ENCODE data around the gene ADAM33. TPM values are rescaled to one million over a fixed set of nuclear protein-coding genes. Genes with fewer than 3 reads are reported as not detected.

ADAM33 gene
- total RNA-seq, 1 donor from 2014 or later: 34.7 TPM

DNA sequence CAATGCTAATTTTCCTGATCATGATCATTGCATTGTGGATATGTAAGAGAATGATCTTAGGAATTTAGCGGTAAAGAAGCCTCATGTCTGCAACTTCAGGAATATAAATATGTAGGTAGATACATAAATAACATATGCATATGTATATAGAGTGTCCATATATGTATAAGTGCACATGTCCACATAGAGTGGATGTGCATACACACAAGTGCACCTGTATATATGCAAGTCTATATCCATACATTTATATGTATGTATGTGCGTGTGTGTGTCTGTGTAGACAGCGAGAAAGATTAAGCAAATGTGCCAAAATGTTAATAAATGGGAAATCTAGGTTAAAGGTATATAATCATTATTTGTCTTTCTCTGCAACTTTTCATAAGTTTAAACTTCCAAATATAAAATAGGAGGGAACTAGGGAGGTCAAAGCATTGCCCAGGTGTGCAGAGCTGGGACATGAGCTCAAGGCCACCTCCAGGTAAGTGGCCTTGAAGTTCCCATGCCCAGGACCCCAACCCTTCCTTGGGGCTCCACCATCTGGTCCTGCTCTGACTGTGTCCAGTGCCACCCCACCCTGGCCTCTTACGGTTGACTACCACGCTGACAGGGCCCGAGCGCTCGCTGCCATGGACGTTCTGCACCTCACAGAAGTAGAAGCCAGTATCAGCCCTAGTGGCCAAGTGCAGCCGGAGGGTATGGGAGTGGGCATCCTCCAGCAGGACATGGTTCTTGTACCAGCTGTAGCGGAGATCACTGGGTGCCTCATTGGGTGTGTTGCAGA, 21.0 kb upstream of the ADAM33 start:
- H3K9me3 Mint-ChIP-seq (ENCODE audit: unreplicated experiment): no peaks in the 10 kb centered on the region
- TF ChIP-seq CTCF (IDR thresholded peaks at IDR 0.05): no peak
- H3K4me3 Mint-ChIP-seq (ENCODE audit: unreplicated experiment): no peak overlapping the region
- H3K36me3 Mint-ChIP-seq (ENCODE audit: unreplicated experiment): no peaks in the 10 kb centered on the region
- H3K27ac Mint-ChIP-seq (ENCODE audit: unreplicated experiment): no peak overlapping the region
- no peaks in the 10 kb centered on the region for H3K27me3 Mint-ChIP-seq (ENCODE audit: unreplicated experiment)
- peaks cover 12% of the 10 kb centered on the region for H3K4me1 Mint-ChIP-seq (ENCODE audit: unreplicated experiment)
- DNase-seq (ENCODE audit: extremely low spot score, unreplicated experiment): no peak

DNA sequence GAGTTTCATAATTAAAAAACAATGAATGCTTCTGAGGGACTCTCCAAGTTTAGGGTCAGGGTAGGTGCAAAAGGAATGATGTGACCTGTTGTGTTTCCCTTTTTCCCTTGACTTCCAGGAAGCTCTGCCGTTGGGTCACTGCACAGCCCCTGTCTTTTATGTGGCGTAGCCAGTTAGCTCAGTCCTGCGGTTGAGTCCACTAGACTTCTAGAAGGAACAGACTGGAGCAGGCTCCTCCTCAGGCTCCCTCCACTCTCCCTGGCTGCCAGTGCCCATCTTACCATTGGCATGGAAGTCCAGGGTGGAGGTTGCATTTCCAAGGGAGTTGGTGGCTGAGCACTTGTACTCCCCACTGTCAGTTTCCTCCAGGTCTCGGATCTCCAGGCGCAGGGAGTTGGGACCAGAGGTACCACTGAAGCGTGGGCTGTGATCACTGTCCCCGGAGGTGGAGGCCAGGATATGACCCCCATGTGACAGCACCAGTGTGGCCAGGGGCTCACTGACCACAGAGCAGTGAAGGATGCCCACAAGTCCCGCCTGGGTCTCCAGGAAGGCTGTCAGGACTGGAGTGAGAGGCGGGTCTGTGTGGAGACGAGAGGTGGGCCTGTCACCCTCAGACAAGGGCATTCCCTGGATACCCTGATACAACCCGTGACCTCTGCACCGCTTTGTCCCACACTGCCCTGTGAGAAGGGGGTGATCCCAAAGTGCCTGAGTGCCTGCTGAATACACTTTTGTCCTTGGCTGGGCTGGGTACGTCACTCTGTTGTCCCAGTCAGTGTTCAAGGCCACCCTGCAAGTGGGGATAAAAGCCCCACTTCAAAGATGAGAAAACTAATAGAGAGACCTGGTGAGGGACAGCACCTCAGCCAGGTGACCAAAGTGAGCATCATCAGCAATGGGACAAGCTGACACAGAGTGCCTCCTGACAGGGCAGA, 19.5 kb upstream of the ADAM33 start:
- Mint-ChIP-seq H3K27ac (ENCODE audit: unreplicated experiment) (no peak overlapping the region), H3K9me3 (ENCODE audit: unreplicated experiment) (no peaks in the 10 kb centered on the region)

DNA sequence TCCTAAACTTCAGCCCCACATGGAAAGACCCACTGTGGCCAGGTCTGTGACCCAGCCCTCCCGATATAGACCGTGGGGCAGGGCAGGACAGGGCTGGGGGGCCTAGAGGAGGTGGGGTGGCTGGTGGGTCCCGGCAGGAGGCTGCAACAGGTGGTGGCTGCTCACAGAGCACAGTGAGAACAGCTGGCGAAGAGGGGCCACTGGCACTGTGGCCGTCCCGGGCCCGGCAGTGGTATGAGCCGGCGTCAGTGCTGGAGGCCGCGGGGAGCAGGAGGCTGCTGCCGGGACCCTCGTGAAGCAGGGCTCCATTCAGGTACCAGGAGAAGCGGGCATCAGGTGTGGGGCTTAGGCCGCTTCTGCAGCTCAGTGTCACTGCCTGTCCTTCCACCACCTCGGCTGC, 17.2 kb upstream of the ADAM33 start:
- DNase-seq (ENCODE audit: extremely low spot score, unreplicated experiment): no peak
- no peak overlapping the region for H3K4me3 Mint-ChIP-seq (ENCODE audit: unreplicated experiment)
- H3K27me3 Mint-ChIP-seq (ENCODE audit: unreplicated experiment): no peaks in the 10 kb centered on the region
- no peaks in the 10 kb centered on the region for H3K36me3 Mint-ChIP-seq (ENCODE audit: unreplicated experiment)
- H3K27ac Mint-ChIP-seq (ENCODE audit: unreplicated experiment): no peak overlapping the region
- no peaks in the 10 kb centered on the region for H3K9me3 Mint-ChIP-seq (ENCODE audit: unreplicated experiment)
- H3K4me1 Mint-ChIP-seq (ENCODE audit: unreplicated experiment): no peaks in the 10 kb centered on the region
- no peak for TF ChIP-seq CTCF (IDR thresholded peaks at IDR 0.05)

More for the DNA sequence above, 19.5 kb upstream of the ADAM33 start:
- Mint-ChIP-seq H3K4me1 (ENCODE audit: unreplicated experiment) (no peaks in the 10 kb centered on the region), H3K4me3 (ENCODE audit: unreplicated experiment) (no peak overlapping the region), H3K27me3 (ENCODE audit: unreplicated experiment) (no peaks in the 10 kb centered on the region), H3K36me3 (ENCODE audit: unreplicated experiment) (no peaks in the 10 kb centered on the region)
- TF ChIP-seq CTCF (IDR thresholded peaks at IDR 0.05): no peak
- DNase-seq (ENCODE audit: extremely low spot score, unreplicated experiment): no peak

DNA sequence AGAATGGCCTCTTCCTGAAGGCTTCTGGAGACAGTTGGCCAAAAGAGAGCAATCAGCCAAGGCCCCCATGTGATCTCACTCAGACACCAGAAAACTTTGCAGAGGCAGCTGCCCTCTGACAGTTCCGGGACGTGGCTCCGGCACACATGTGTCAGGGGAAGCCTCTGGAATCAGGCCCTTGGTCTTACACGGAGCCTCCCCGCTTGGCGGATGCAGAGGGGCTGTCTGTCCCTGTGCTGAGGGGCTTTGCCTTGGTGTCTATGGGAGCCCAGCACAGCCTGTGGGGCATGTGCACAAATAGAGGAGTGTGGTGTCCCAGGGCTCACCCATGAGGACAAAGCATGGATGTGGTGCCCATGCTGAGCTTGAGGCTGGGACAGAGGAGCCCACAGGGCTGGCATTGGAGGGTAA, 16.8 kb upstream of the ADAM33 start:
- no peaks in the 10 kb centered on the region for H3K9me3 Mint-ChIP-seq (ENCODE audit: unreplicated experiment)
- no peaks in the 10 kb centered on the region for H3K4me1 Mint-ChIP-seq (ENCODE audit: unreplicated experiment)
- H3K27me3 Mint-ChIP-seq (ENCODE audit: unreplicated experiment): no peaks in the 10 kb centered on the region
- H3K36me3 Mint-ChIP-seq (ENCODE audit: unreplicated experiment): no peaks in the 10 kb centered on the region
- H3K4me3 Mint-ChIP-seq (ENCODE audit: unreplicated experiment): no peak overlapping the region
- H3K27ac Mint-ChIP-seq (ENCODE audit: unreplicated experiment): no peak overlapping the region
- TF ChIP-seq CTCF (IDR thresholded peaks at IDR 0.05): no peak
- no peak for DNase-seq (ENCODE audit: extremely low spot score, unreplicated experiment)

Data from osteocyte (in vitro differentiated cells).